AG10803 (cell line): ENCODE measurements around the gene DHRS12.

Experiments
- DNase-seq: peaks from one replicate; pipeline ENCODE4 v3.0.0; 2010; ENCODE audit warnings: low read depth
- H3K4me3 ChIP-seq: 2 replicates; pipeline ENCODE4 v1.5.1; 2011; ENCODE audit warnings: mild to moderate bottlenecking, low read length, control low read depth
- TF ChIP-seq, protein P1 (sequence below): conservative IDR thresholded peaks from 2 replicates; pipeline ENCODE4 v1.5.1; 2011; ENCODE audit warnings: mild to moderate bottlenecking, low read length, control low read depth, inconsistent platforms

The DHRS12 gene

DNA sequence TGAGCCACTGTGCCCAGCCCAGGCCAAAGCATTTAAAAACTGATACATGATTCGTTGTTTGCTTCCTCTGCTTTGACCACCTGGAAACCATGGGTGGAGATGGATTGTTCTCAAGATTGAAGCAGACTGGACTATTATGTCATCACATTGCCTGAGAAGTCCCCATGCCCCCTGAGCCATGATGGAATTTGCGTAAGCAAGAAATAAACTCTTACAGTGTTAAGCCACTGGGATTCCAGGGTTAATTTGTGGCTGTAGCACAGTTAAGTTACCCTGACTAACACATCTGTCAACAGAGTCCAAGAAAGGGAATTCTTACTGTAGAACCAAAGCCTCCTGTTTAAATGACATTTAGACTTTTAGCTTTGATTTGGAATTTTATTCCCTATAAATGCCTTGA is 19.4 kb upstream of the DHRS12 start:
- no peak overlapping the region for H3K4me3 ChIP-seq
- TF ChIP-seq, protein P1, sequence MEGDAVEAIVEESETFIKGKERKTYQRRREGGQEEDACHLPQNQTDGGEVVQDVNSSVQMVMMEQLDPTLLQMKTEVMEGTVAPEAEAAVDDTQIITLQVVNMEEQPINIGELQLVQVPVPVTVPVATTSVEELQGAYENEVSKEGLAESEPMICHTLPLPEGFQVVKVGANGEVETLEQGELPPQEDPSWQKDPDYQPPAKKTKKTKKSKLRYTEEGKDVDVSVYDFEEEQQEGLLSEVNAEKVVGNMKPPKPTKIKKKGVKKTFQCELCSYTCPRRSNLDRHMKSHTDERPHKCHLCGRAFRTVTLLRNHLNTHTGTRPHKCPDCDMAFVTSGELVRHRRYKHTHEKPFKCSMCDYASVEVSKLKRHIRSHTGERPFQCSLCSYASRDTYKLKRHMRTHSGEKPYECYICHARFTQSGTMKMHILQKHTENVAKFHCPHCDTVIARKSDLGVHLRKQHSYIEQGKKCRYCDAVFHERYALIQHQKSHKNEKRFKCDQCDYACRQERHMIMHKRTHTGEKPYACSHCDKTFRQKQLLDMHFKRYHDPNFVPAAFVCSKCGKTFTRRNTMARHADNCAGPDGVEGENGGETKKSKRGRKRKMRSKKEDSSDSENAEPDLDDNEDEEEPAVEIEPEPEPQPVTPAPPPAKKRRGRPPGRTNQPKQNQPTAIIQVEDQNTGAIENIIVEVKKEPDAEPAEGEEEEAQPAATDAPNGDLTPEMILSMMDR, result no peak
- no peak for DNase-seq

DNA sequence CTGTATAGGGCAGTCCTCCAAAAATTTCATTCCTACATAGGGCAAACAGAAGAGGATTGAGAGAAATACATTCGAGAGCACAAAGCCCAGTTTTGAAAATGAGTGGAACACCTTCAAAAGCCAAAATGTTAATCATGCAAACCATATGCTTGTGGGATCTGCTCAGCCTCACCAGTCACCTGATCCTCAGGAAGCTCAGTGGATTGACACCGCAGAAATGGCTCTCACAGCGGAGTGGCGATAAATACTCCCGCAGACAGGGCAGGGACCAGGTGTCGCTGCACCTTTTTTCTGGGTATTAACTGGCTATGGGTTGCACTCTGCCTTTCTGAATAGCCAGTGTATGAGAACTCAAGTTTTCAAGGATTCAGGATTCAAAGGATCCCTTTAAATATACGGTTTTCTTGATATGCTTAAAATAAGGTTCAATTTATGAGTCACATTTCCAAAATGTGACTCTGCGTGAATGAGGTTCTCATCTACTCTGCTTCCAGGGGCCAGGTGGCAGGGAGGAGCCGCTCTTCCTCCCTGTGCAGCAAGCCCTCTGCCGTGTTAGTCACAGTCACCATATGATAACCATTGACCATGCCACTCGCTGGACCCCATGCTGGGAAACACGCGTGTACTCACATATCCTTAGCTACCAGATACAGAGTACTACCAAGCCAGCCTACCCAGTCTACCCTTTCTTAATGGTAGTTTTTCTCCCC is 18.3 kb upstream of the DHRS12 start:
- no peak overlapping the region for H3K4me3 ChIP-seq
- TF ChIP-seq, protein P1, result no peak
- DNase-seq, result no peak

DNA sequence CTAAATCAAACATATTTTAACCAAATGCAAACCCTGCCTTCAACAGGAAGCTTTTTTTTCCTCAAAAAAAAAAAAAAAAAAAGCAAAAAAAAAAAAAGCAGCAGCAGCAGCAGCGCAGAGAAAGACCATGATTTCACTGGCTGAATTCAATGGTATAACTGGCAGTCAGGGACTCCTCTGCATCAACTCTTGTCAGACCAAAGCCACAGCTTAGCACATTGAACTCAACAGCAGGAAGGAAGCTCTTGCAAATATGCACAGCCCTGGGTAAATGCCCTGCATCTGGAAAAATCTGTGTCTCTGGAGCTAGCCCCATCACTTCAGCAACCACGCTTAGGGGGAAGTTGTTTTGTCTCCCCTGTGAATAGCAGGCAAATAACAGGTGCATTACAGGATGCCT is 17.6 kb upstream of the DHRS12 start:
- no peak overlapping the region for H3K4me3 ChIP-seq
- DNase-seq, result no peak
- TF ChIP-seq, protein P1, result no peak

DNA sequence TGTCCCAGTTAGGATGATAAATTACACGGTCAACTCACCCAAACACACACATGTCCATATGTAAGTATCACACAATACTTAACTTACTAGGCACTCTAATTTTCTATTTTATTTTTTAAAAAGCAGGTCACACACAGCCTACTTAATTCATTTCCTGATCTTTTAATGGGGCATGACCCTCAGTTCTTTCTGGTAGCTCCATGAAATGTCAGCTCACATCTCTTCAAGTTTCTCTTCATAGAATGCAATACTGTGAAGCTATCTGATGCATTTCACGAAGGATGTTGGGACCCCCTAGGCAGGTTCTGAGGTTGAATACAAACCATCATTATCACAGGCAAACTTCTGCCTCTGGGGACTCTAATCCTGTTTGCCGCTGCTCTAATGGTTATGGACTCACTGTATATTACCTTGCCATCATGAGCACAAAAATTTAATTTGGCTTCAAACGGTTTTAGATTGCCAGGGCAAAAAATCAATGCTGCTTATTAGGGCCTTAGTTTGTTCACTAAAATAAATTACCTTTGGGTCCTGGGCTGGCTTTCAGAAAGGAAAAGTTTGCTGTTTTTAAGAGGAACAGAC is 16.1 kb upstream of the DHRS12 start:
- TF ChIP-seq, protein P1, result no peak
- DNase-seq, result no peak
- no peak overlapping the region for H3K4me3 ChIP-seq

DNA sequence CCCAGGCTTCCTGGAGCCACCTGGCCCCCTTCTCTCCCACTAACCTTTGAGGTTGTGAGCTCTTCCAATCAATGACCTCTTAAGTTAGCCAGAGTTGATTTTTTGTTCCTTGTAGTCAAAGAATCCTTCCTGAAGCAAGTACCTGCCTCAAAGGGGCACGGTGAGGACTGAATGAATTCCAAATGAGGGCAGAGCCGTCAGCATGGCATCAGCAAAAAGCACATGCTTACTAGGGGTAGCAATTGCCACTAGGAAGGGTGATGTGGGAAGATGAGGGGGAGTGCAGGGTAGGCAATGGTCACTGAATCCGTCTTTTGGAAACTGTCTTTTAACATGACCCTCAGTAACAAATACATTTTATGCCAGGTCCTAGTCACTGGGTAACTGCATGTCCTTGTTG is 15.6 kb upstream of the DHRS12 start:
- no peak for DNase-seq
- TF ChIP-seq, protein P1, result no peak
- no peak overlapping the region for H3K4me3 ChIP-seq

DNA sequence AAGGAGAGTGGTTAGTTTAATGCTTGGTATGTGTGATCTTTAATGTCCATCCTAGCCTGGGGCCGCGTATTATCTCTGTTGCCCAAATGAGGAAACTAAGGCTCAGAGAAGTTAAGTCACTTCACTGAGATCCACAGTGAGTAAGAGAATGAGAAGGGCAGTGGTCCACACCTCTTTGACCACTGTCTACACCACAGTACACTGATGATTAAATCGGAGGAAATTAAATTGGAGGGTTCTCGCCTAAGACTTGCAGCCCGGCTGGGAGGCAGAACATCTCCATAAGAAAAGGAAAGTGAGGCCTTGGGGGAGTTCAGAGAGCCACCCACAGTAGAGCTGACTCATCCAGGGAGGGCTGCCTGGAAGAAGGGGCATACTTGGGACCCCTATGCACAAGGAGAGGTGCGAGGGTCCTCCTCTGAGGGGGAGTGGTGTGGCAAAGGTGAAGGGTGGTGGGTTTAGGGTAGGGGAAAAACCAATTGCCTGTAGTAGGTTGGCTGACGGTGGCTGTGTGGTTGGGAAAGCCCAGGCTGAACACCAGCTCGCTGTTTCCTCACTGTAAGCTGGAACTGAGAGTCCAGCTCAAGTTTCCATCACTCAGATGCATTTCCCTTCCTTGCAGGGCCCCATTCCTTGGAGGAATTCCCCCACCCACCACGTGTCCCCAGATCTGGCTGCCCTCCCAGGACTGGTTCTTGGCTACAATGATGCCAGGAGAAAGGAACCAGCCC is 15.0 kb upstream of the DHRS12 start:
- TF ChIP-seq, protein P1, result no peak
- H3K4me3 ChIP-seq, result no peak overlapping the region
- peak; percentile 37 for DNase-seq
